HG02852 (cell line): ENCODE measurements around the gene ENTREP1.

Source experiments
- ATAC-seq: cut with Tn5 transposase; IDR thresholded peaks from one replicate; pipeline ENCODE4 v1.9.1; 2021; ENCODE audit warnings: mild to moderate bottlenecking, moderate library complexity; ENCODE audit not compliant: unreplicated experiment

ENTREP1 gene

DNA sequence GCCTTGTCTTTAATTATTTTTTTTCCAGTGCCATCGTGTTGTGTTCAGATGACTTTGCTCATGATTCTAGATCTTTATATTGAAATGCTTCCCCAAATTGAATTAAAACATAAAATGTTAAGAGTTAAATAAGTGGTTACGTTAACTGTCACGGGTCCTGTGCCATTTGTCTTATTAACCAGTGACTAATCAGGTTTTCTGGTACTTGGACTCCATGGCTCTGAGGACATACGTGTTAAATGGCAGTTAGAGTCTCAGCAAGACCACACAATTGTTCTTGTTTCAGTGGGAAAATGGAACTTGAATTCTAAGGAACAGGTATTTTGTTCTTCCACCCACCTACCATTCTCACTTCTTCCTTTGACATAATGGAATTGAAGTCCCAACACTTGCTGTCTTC, 32.8 kb downstream of the ENTREP1 start:
- ATAC-seq = no peak

DNA sequence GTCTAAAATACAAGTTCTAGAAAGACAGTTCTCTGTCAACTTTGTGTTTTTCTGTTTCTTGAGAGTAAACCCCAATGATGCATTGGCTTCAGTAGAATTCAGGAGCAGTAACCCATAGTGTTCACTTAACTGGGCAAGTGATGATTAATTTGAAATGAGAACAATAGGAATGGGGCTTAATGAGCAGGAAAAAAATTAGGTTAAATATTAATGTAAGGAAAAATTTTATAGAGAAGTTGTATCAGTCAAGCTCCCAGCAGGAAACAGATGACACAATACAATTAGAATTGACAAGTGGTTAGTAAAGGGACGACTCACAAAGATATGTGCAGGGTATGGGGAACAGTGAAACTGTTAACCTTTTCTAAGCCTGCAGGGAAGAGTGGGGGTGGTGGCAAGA, 38.2 kb downstream of the ENTREP1 start:
- no peak for ATAC-seq

DNA sequence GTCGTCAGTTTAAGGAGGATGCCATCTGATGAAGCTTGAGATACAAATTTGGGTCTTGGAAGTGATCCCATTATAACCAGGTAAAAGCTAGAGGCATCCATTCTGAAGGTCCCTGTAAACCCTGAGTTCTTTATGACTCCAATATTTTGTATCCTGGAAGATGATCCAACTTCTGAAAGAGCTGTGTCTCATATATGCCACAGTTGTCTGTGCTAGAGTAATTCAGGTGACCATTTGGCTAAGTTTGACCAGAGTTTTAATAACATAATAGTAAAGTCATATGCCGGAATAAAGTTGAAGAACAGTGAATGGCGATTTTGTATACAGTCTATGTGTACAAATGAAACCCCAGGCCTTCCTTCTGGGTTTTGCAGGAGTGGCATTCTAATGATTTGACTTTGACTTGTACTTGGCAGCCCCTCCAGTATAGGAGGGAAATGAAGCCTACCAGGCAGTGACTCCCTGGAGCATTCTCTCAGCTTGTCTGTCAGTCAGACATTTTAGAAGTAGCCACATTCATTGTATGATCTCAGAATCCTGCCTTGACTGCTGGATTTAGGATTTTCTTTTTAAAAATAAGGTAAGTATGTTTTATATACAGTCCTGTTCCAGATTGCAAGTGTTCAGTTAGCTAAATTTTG, 39.6 kb downstream of the ENTREP1 start:
- no peak for ATAC-seq

DNA sequence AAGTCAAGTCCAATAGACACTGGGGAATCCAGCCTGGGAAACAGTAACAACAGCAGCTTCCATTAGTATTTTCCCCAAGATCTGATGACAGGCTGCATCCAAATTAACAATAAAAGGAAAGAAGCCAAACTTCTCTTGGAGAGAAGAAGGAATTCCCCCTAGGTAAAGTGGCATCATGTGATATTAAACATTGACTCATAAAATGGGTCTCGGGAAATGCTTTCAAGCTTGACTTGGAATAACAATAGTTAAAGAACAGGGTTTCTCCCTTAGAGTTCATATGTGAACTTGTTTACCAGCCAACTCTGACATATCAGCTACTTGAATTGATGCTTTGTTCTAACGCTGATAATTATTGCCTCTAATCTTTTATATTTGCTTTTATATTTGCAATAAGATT, 45.4 kb downstream of the ENTREP1 start:
- no peak for ATAC-seq

DNA sequence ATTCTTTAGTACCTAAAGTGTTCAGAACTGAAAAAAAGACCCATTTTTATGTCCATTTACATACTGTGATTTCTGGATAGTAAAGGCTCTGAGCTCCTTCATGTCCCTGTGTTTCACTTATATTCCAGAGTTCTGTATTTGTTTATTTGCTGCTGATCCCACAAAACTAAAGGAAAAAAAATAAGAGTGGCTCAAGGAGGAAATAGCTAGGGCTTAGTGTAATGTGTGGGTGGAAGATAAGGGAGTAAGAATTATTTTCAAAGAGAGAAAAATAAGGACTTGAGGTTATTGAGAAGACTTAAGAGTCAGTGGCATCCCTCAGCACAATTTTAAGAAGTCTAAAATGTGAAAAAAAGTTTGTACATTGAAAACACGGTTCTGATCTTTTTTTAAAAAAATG, 46.0 kb downstream of the ENTREP1 start:
- ATAC-seq = no peak

DNA sequence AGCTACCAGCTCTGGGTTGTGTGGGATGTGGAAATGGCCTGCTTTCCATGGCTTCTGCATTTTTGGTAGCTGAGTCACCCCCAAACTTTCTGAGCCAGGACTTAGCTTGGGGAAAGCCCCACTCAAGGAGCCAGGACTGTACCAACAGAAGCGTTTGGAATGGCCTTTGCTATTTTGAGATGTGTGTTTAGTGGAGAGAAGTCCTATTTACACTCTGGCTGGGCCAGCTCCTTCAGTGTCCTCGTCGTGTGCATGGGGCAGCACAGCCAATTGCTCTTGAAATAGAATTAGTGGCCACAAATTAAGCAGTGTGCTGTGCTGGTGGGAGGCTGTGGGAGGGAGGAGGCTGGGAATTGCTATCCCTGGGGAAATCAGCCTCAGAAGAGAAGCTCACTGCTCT, 51.6 kb downstream of the ENTREP1 start:
- no peak for ATAC-seq

DNA sequence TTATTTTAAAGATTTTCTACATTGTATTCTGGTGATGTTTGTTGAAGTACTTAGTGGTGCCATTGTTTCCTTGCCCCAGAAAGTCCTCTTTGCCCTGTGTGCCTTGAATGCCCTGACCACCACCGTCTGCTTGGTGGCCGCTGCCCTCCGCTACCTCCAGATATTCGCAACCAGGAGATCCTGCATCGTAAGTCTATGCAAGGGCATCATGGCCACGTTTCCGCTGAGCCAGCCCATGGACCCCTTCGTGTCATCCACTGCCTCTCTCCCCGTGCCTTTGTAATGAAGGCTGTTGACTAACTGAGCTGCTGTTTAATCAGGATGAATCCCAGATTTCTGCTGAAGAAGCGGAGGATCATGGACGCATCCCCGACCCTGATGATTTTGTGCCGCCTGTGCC, 52.3 kb downstream of the ENTREP1 start:
- ATAC-seq = no peak

DNA sequence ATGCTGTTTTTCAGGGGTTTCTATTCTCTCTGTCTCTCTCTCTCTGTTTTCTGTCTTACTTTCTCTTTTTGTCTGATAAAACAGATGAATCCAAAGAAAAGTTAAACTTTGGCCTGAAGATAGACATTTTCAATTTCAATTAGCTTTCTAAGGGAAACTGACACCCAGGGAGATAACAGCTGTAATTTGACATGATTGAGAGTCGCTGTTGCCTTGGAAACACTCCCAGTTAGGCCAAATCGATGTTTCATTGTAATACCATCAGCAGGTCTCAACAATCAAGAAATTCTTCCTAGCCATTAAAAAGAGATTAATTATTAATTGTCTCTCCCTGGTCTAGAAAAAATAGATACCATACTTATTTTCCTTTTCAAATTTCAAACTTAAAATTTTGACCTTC, 53.0 kb downstream of the ENTREP1 start:
- no peak for ATAC-seq

DNA sequence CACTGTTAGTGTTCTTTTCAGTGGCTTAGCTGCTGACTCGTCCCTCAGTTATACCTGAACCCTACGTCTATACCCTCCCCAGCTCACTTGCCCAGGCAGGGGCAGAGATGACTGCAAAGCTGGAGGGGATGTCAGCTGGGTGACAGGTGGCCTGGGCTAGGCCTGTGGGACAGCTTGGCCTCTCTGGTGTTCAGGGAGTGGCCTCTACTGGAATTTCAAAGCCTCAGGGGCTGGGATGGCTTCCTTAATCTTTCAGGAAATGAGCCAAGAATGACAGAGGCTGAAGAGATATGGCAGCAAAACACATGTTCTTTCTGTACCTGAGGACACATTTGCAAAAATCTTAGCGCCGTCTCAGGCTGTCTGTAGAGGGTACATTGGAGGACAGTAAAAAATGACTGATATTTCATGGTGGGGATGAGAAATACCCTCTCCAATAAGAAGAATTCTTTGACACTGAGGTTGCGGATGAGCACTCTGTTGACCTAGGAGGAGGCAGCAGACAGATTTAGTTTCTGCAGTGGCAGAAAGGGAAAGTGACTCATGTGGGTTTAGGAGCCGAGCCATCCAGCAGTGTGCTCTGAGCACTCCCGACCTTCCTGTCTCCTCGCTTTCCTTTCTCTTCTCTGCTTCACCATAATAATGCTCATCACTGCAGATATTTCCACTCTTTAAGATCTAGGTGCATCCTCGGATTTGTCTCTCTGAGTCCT, 54.4 kb downstream of the ENTREP1 start:
- no peak for ATAC-seq

DNA sequence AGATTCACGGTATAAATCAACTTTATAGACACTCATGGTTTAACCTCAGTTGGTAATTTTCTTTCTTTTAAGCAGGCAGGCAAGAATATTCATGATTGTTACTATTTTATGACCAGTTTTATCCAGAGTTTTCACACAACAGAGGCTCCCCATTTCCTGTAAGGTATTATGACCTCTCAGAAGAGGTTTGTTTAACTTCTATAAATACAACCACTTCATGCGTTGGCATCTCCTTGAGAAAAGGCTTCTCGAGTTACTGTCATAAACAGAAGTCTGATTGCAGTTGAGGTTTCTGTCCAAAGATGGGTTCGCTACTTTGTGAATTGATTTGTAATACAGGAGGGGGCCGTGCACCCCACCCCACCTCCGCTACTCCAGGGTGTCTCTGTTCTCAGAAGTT, 55.3 kb downstream of the ENTREP1 start:
- ATAC-seq = no peak

DNA sequence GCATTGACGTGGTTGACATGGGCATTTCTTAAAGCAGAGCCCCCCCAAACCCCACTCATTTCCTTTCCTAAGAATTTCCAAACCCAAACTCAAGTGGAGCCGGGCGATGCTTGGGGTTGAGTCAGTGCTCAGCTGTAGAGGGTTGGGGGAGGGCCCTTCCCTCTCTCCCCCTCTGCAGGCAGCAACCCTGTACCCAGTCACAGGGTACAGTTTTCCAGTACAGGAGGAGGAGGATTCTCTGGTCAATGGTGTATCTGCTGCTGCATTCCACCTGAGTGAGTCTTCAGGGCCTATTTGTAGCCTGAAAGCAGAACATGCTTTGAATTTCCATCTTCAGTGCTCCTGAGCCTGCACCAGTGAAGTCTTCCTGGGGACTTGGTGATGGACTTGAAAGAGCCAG, 55.8 kb downstream of the ENTREP1 start:
- ATAC-seq = no peak

DNA sequence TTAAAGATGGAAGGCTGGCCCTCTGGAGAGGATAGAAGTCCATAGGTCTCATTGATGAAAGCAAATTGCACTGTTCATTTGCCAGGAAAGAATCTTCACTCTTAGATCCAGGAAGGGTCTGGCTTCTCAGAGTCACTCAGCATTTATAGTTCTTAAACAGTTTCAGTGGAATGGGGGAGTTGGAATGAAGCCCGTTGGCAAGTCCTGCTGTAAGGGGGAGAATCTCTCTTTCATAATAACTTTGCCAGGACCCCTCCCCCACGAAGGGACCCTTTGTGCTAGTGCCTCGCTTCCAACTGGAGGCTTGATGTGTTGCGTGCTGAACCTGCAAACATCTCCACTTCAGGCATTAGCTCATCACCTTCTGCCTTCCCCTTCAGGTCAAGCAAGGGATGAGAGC, 57.1 kb downstream of the ENTREP1 start:
- no peak for ATAC-seq

DNA sequence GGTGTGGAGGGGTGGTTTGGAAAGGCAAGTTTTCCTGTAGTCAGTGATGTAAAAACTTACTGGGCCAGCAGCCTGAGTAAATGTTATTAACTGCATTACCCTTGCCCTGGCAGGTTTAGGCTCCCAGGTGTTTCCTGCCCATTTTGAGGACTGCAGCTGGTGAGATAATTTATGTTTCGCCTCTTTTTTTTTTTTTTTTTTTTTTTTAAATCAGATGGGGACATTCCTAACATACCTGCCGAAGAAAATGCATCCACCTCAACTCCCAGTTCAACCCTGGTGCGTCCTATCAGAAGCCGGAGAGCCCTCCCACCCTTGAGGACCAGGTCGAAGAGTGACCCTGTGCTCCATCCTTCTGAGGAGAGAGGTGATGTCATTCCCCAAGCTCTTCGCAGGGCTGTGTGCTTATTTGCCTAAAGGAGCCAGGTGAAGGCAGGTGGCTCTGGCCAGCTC, 60.6 kb downstream of the ENTREP1 start:
- ATAC-seq = no peak

DNA sequence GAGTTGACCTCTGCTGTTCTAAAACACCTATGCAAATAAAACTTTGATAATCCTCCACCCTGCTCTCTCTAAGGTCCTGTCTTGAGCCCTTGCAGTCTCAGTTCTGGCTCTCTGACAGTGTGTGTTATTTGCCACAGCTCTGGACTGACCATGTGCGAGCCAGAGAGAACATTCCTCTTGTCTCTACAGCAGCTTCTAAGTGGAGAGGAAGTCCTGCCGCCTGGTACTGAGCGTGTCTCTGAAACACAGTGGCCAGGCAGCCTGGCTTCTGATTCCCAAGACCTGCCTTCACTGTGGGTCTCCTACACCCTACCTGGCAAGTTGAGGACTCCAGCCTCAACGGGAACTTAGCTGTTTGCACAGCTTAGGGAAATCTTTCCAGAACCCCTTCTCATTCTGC, 61.6 kb downstream of the ENTREP1 start:
- no peak for ATAC-seq

DNA sequence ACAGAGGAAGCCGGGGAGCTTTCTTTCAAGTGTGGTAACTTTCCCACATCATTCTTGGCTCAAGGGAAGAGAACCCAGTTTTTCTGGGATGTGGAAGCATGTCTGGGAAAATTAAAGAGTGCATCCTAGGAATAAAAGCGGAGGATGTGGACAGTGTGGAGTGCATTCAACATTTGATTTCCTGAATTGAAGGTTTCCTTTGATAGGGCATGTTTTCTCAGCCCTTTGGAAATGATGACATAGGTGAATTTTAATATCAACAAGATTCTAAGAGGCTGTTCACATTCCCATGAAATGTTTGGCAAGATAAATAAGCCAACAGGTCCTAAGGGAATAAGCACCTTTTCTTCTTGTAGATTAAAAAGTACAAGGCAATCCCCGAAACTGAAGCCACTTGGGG, 63.6 kb downstream of the ENTREP1 start:
- no peak for ATAC-seq

DNA sequence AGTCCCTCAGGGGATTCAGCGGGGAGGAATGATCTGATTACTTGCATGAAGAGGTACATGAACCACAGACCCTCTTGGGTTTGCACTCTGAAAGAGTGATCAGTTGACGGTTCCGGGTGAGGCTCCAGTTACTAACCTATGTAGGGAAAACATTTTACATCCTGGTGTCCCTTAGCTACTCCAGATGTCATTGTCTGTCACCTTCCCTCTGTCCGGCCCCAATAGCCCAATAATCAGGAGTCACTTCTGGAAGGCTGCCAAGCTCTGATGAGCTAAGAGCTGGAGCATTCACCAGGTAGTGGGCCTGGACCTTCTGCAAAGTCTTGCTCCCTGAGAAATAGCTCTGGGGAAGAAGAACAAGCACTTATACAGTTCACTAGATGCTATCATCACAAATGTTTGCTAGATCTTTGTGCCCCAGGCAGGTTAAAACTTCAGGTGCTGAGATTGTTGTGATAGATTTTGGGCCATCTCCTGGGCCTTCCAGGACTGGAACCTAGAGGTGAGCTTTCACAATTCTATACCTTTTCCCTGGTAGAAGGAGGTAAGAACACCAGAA, 64.5 kb downstream of the ENTREP1 start:
- no peak for ATAC-seq

DNA sequence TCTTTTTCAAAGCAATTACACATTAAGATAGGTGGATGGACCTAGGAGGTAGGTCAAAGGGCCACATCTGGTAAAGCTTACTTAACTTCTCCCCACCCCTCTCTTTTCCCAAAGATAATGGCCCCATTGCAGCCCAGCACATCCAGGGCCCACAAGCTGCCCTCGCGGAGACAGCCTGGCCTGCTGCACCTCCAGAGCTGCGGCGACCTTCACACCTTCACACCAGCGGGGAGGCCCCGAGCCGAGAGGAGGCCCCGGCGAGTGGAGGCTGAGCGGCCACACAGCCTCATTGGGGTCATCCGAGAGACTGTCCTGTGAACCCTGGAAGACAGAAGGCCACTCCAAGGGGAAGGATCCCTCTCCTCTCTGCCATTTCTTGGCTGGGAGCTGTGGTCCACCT, 66.5 kb downstream of the ENTREP1 start:
- no peak for ATAC-seq

DNA sequence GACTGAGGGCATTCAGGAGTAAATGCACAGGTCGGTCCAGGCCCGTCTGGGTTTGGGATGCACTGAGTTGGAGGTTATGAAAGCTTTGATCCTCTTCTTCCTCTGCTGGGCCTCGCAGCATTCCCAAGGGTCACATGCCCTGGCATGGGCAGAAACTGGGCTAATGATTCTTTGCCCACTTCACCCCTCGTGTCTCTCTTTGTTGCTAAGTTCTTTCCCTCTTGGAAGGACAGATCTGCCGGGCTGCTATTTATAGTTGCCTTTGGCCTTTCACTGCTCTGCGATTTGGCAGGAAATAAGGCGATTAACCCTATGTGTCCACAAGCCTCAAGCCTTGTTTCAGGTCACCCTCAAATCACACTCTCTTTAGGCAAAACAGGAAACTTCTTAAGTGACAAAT, 66.9 kb downstream of the ENTREP1 start:
- ATAC-seq = no peak

DNA sequence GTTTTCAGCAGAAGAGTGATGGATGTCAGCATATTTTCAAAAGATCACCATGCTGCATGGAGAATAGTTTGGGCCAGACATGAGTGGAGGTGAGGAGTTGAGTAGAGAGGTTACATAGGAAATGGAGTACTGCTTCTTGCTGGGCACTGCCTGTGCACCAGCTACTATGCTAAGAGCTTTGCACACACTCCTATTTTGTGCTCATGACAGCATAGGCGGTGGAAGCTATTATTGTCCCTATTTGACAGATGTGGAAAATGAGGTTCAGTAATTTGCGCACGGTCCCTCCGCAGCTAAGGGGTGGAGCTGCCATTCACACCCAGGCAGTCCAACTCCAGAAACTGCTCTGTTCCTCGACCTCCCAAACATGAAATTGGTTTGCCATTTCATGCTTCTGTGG, 67.8 kb downstream of the ENTREP1 start:
- no peak for ATAC-seq

DNA sequence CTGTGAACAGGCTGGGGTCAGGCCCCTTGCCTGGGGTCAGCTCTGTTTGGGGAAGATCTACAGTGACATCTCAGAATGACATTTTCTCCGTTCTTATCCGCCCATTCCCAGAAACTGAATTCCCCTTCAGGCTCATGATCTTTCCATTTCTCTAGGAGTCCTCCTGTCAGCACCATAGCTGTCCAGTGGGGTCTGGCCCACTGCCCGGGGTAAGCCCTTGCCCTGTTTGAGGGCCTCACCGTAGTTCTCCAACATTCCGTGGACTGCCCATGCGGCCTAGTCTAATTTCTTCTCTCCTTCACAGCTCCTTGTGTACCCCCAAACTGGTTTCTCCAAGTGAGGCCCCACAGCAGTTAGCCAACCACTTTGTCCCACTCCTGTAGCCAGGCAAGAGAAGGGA, 68.4 kb downstream of the ENTREP1 start:
- ATAC-seq = no peak

DNA sequence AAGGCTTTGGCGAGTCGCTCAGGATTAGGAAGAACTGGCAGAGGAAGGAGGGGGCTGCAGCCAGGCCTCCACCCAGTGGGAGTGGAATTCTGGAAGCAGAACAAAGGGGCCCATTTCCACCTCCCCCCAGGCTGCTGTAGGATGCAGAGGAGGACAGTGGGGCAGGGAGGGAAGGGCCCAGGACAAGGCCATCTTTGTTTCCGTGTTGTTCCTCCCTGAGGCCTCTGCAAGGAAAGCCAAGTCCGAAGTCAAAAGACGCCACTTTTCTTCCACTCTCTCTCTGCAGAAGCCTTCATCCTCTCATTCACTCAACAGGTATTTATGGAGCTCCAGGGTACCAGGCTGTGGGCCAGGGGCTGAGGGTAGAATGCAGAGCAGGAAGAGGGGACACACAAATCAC, 70.7 kb downstream of the ENTREP1 start:
- no peak for ATAC-seq

DNA sequence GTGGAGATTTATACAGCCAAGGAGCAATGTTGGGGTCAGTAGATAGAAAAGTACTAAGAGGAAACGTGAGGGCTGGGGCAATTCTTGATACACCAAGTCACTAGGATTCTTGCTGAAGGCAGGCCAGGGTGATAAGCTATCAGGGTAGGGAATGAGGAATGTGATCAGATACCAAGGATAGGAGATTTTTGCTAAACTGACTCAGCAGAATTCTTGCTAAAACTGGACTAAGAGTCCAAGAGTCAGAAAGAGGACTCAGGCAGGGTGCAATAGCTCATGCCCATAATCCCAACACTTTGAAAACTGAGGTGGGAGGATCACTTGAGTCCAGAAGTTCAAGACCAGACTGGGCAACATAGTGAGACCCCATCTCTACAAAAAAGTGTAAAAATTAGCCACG, 71.7 kb downstream of the ENTREP1 start:
- ATAC-seq = no peak
